H9 (cell line): ENCODE measurements around the gene TDO2. TPM values are rescaled to one million over a fixed set of nuclear protein-coding genes. Genes with fewer than 3 reads are reported as not detected.
A peak's percentile ranks its signal among the peaks of the same experiment; 100 is the strongest.

Source experiments
- DNase-seq: peaks from one replicate; pipeline ENCODE4 v3.0.0-alpha.2; 2017
- H2AFZ ChIP-seq: one replicate; pipeline ENCODE4 v1.6.1; 2013; ENCODE audit warnings: mild to moderate bottlenecking, low read length, control low read depth, moderate library complexity
- H2AK5ac ChIP-seq: 2 replicates; pipeline ENCODE4 v1.6.1; 2013; ENCODE audit warnings: low read length, control low read depth, mixed read lengths; ENCODE audit not compliant: insufficient read length
- H2BK120ac ChIP-seq: one replicate; pipeline ENCODE4 v1.6.1; 2013; ENCODE audit warnings: low read depth, mild to moderate bottlenecking, low read length, control low read depth, inconsistent platforms; ENCODE audit not compliant: poor library complexity, severe bottlenecking
- H2BK12ac ChIP-seq: 2 replicates; pipeline ENCODE4 v1.6.1; 2013; ENCODE audit warnings: low read length, control low read depth, mixed read lengths, low read depth; ENCODE audit not compliant: insufficient read length
- H2BK15ac ChIP-seq: 2 replicates; pipeline ENCODE4 v1.6.1; 2013; ENCODE audit warnings: low read depth, low read length, control low read depth
- H2BK20ac ChIP-seq: one replicate; pipeline ENCODE4 v1.6.1; 2013; ENCODE audit warnings: low read depth, mild to moderate bottlenecking, low read length, control low read depth, inconsistent platforms; ENCODE audit not compliant: poor library complexity, severe bottlenecking
- H2BK5ac ChIP-seq: 2 replicates; pipeline ENCODE4 v1.6.1; 2013; ENCODE audit warnings: low read length, control low read depth, mixed read lengths; ENCODE audit not compliant: insufficient read length
- H3K14ac ChIP-seq: 2 replicates; pipeline ENCODE4 v1.6.1; 2013; ENCODE audit warnings: low read length, control low read depth; ENCODE audit not compliant: insufficient read depth
- H3K18ac ChIP-seq: 2 replicates; pipeline ENCODE4 v1.6.1; 2013; ENCODE audit warnings: low read depth, mild to moderate bottlenecking, mixed read lengths, low read length, control low read depth; ENCODE audit not compliant: insufficient read length
- H3K23ac ChIP-seq: 2 replicates; pipeline ENCODE4 v1.6.1; 2013; ENCODE audit warnings: low read length, control low read depth, mixed read lengths, low read depth; ENCODE audit not compliant: insufficient read length
- H3K23me2 ChIP-seq: 2 replicates; pipeline ENCODE4 v1.6.1; 2013; ENCODE audit warnings: low read depth, mild to moderate bottlenecking, mixed read lengths, low read length, control low read depth; ENCODE audit not compliant: insufficient read length, poor library complexity, severe bottlenecking
- H3K27ac ChIP-seq: 2 replicates; pipeline ENCODE4 v1.5.1; 2013; ENCODE audit warnings: low read length, control low read depth, mixed read lengths, low read depth; ENCODE audit not compliant: insufficient read length
- H3K27me3 ChIP-seq: 2 replicates; pipeline ENCODE4 v1.6.1; 2013; ENCODE audit warnings: low read length, control low read depth, inconsistent platforms; ENCODE audit not compliant: insufficient read depth
- H3K4ac ChIP-seq: 2 replicates; pipeline ENCODE4 v1.6.1; 2013; ENCODE audit warnings: low read depth, mild to moderate bottlenecking, control low read depth, inconsistent platforms, low read length, moderate library complexity
- H3K4me1 ChIP-seq: 2 replicates; pipeline ENCODE4 v1.6.1; 2013; ENCODE audit warnings: low read length, control low read depth, inconsistent platforms; ENCODE audit not compliant: insufficient read depth
- H3K4me2 ChIP-seq: 2 replicates; pipeline ENCODE4 v1.6.1; 2013; ENCODE audit warnings: low read length, control low read depth, mixed read lengths; ENCODE audit not compliant: insufficient read length, insufficient read depth
- H3K56ac ChIP-seq: 2 replicates; pipeline ENCODE4 v1.6.1; 2013; ENCODE audit warnings: low read depth, mild to moderate bottlenecking, mixed read lengths, low read length, control low read depth; ENCODE audit not compliant: insufficient read length
- H3K79me1 ChIP-seq: 2 replicates; pipeline ENCODE4 v1.6.1; 2013; ENCODE audit warnings: low read depth, mild to moderate bottlenecking, moderate library complexity, low read length, control low read depth, inconsistent platforms; ENCODE audit not compliant: insufficient read depth, poor library complexity, severe bottlenecking
- H3K79me2 ChIP-seq: 2 replicates; pipeline ENCODE4 v1.6.1; 2013; ENCODE audit warnings: low read length, control low read depth, inconsistent platforms; ENCODE audit not compliant: insufficient read depth
- H3K9ac ChIP-seq: 2 replicates; pipeline ENCODE4 v1.6.1; 2013; ENCODE audit warnings: low read length, control low read depth, mixed read lengths; ENCODE audit not compliant: insufficient read length; ENCODE audit errors: extremely low read depth
- H3K9me3 ChIP-seq: one replicate; pipeline ENCODE4 v1.6.1; 2013; ENCODE audit warnings: low read depth, low read length, inconsistent platforms; ENCODE audit not compliant: control insufficient read depth
- H3T11ph ChIP-seq: one replicate; pipeline ENCODE4 v1.6.1; 2013; ENCODE audit warnings: mild to moderate bottlenecking, low read length, control low read depth, inconsistent platforms
- H4K20me1 ChIP-seq: one replicate; pipeline ENCODE4 v1.6.1; 2013; ENCODE audit not compliant: control insufficient read depth, insufficient read length, insufficient read depth
- H4K5ac ChIP-seq: 2 replicates; pipeline ENCODE4 v1.6.1; 2013; ENCODE audit warnings: low read depth, mild to moderate bottlenecking, mixed read lengths, low read length, control low read depth; ENCODE audit not compliant: insufficient read length
- H4K8ac ChIP-seq: replicated peaks from 2 replicates; pipeline ENCODE4 v1.6.1; 2013; ENCODE audit warnings: low read length, control low read depth, mixed read lengths, low read depth; ENCODE audit not compliant: insufficient read length
- H4K91ac ChIP-seq: 2 replicates; pipeline ENCODE4 v1.6.1; 2013; ENCODE audit warnings: low read depth, mild to moderate bottlenecking, moderate library complexity, mixed read lengths, low read length, control low read depth; ENCODE audit not compliant: insufficient read length
- H3K27ac Mint-ChIP-seq, 3 experiments: 2 replicates in 2 of 3; 3 replicates in 1 of 3; pipeline ENCODE4 v1.8.0; 2020 to 2021; ENCODE audit warnings: mixed read lengths in 3 of 3, mild to moderate bottlenecking in 1 of 3, moderate library complexity in 1 of 3
- H3K27me3 Mint-ChIP-seq: 2 replicates; pipeline ENCODE4 v1.8.0; 2021; ENCODE audit warnings: low read depth, mild to moderate bottlenecking, moderate library complexity, mixed read lengths
- H3K36me3 Mint-ChIP-seq, 3 experiments: 2 replicates in 2 of 3; 3 replicates in 1 of 3; pipeline ENCODE4 v1.8.0; 2020 to 2021; ENCODE audit warnings: low read depth in 3 of 3, mixed read lengths in 3 of 3; ENCODE audit not compliant: insufficient read depth in 1 of 3
- H3K4me1 Mint-ChIP-seq, 2 experiments: 2 replicates each; pipeline ENCODE4 v1.8.0; 2020; ENCODE audit warnings: mixed read lengths in 2 of 2
- H3K4me3 Mint-ChIP-seq, 2 experiments: 2 replicates in 1 of 2; 3 replicates in 1 of 2; pipeline ENCODE4 v1.8.0; 2020 to 2021; ENCODE audit warnings: mild to moderate bottlenecking in 2 of 2, mixed read lengths in 2 of 2, moderate library complexity in 1 of 2
- H3K9me3 Mint-ChIP-seq, 2 experiments: 2 replicates in 1 of 2; 3 replicates in 1 of 2; pipeline ENCODE4 v1.8.0; 2020; ENCODE audit warnings: mild to moderate bottlenecking in 2 of 2, mixed read lengths in 2 of 2, moderate library complexity in 1 of 2
- CTCF ChIP-seq: fragments of 200-600 bp; sonication (generic); conservative IDR thresholded peaks from 3 replicates; pipeline ENCODE4 v1.8.0; 2021; ENCODE audit warnings: antibody characterized with exemption, mild to moderate bottlenecking
- WGBS: extraction: QIAGEN DNeasy Blood & Tissue Kit; methylation state at CpG from one replicate; pipeline ENCODE4 v1.1.7; 2013; ENCODE audit warnings: missing lambda C conversion rate, low lambda C conversion rate, mixed read lengths; ENCODE audit not compliant: insufficient read length; ENCODE audit errors: extremely low coverage; 5-methylcytosine and 5-hydroxymethylcytosine counted together
- total RNA-seq: library from RNA; stranded (reverse); gene quantifications from 2 replicates; pipeline ENCODE4 v1.2.1, GENCODE V29; 2021

Gene TDO2
- total RNA-seq, 1 experiment from 2014 or later: not detected

GRCh38 chr4:155885666-155886065 is 17.8 kb upstream of the TDO2 start:
- Histone ChIP-seq H3K14ac (no peak overlapping the region), H3K56ac (no peak overlapping the region), H3K79me1 (no peaks in the 10 kb centered on the region), H2BK5ac (no peak overlapping the region), H3K9ac (no peak overlapping the region), H3K27me3 (no peaks in the 10 kb centered on the region), H2AK5ac (no peak overlapping the region), H3K79me2 (no peaks in the 10 kb centered on the region), H4K20me1 (no peaks in the 10 kb centered on the region), H3K9me3 (peaks cover 8% of the 10 kb centered on the region), H3K4ac (no peak overlapping the region), H4K5ac (no peak overlapping the region), H3K4me2 (no peak overlapping the region), H2AFZ (no peak overlapping the region), H2BK12ac (no peak overlapping the region), H3K18ac (no peak overlapping the region), H2BK20ac (no peak overlapping the region), H3K27ac (no peak overlapping the region), H4K91ac (no peak overlapping the region), H3K23me2 (no peaks in the 10 kb centered on the region), H2BK15ac (no peak overlapping the region), H2BK120ac (no peak overlapping the region), H3K23ac (no peak overlapping the region), H3K4me1 (no peaks in the 10 kb centered on the region), H4K8ac (no peak overlapping the region), H3T11ph (no peak overlapping the region)
- Mint-ChIP-seq H3K27me3 (no peaks in the 10 kb centered on the region), H3K36me3 (peaks cover 7 to 12% (median 10%) of the 10 kb centered on the region in 3 experiments; a peak in 6 of 7 replicates), H3K9me3 (peaks cover 11 to 21% of the 10 kb centered on the region in 2 experiments), H3K4me1 (peaks cover 2 to 4% of the 10 kb centered on the region in 2 experiments; a peak in 2 of 4 replicates), H3K27ac (peak overlapping the region in 2 of 3 experiments; percentile 5 to 7; a peak in 1 of 7 replicates), H3K4me3 (no peak overlapping the region)
- no CpG with 5 or more reads among the region's 6 CpGs for WGBS
- no peak for TF ChIP-seq CTCF
- no peak for DNase-seq
